Body of pancreas (tissue), 4 donors: ENCODE data around the gene MYH7B.

Source experiments
- POLR2A ChIP-seq, 3 donors: fragments of 450-650 bp; IDR thresholded peaks; one replicate each; pipeline ENCODE4 v1.6.1; 2016; ENCODE audit warnings: antibody characterized with exemption in 3 of 3, mild to moderate bottlenecking in 2 of 3
- TF ChIP-seq, protein P1 (sequence below), 7 experiments: fragments of 450-650 bp in 4 of 7; fragments of 200-600 bp in 3 of 7; sonication (generic) in 3 of 7; IDR thresholded peaks; one replicate each; pipeline ENCODE4 v1.5.1; 2016 to 2019; ENCODE audit warnings: antibody characterized with exemption in 7 of 7

DNA sequence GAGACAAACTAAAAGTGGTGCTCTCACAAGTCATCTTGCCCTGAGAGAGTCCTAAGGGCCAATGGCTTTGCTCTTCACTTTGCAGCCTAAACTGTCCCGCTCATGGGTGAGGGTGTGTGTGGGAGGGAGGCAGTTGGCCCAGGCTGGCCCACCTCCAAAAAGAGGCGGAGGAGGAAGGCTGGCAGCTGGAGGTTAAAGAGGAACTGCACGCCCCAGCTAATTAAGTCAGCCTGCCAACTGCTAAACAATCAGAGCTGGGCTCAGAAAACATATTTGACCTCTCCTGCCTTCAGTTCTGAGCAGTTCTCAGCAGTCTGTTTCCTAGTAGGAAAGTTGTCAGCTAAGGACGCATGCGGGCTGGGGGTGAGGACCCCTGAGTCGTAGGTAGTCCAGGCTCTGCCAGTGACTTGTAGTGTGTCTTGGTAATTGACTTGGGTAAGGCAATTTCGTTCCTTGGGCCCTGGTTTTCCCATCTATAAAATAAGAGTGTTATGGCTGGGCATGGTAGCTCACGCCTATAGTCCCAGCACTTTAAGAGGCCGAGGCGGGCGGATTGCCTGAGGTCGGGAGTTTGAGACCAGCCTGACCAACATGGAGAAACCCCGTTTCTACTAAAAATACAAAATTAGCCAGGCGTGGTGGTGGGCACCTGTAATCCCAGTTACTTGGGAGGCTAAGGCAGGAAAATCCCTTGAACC, 17.1 kb upstream of the MYH7B start:
- TF ChIP-seq POLR2A (IDR thresholded peaks at IDR 0.05), result no peak
- TF ChIP-seq, protein P1, sequence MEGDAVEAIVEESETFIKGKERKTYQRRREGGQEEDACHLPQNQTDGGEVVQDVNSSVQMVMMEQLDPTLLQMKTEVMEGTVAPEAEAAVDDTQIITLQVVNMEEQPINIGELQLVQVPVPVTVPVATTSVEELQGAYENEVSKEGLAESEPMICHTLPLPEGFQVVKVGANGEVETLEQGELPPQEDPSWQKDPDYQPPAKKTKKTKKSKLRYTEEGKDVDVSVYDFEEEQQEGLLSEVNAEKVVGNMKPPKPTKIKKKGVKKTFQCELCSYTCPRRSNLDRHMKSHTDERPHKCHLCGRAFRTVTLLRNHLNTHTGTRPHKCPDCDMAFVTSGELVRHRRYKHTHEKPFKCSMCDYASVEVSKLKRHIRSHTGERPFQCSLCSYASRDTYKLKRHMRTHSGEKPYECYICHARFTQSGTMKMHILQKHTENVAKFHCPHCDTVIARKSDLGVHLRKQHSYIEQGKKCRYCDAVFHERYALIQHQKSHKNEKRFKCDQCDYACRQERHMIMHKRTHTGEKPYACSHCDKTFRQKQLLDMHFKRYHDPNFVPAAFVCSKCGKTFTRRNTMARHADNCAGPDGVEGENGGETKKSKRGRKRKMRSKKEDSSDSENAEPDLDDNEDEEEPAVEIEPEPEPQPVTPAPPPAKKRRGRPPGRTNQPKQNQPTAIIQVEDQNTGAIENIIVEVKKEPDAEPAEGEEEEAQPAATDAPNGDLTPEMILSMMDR (IDR thresholded peaks at IDR 0.05), result no peak
